Measurements from ENCODE around the gene TMEM238. TPM values are rescaled to one million over a fixed set of nuclear protein-coding genes. Genes with fewer than 3 reads are reported as not detected.

Gene TMEM238
- total and polyA plus RNA-seq, 5 donors from 2014 or later: 0.42 to 15.9 (median 1.1) TPM

DNA sequence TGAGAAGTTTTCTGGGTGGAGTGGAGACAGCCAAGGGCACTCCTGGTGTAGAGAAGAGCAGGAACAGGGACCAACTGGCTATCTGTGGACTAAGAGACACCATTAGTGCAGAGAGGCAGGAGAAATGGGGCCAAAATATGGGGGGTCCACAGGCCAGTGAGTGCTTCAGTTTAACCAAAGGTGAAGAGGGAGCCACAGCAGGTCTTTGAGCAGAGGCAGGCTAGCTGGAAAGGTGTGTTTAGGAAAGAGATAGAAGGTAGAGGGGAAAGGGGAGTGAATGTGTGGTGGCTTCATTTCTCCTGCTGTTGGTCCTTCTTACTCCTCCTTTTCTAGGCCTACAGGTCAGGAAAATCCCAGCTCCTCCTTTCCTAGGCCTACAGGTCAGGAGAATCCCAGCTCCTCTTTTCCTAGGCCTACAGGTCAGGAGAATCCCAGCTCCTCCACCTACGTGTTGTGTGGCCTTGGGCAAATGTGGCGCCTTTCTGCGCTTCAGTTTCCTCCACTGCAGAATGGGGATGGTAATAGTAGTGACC, 1.5 kb downstream of the TMEM238 start:
- Mint-ChIP-seq H3K27me3 (no peaks in the 10 kb centered on the region), H3K4me1 (peaks cover 0 to 50% (median 20%) of the 10 kb centered on the region in 4 donors), H3K4me3 (peak overlapping the region; percentile 86 to 90 (median 88)), H3K27ac (peak overlapping the region in 2 of 3 donors; percentile 26 to 56), H3K36me3 (peaks cover 15% of the 10 kb centered on the region), H3K9me3 (peaks cover 0 to 2% (median 0%) of the 10 kb centered on the region in 7 donors)
- no peaks in the 10 kb centered on the region for H3K27me3 ChIP-seq (ENCODE audit: control insufficient read depth, insufficient read depth, low read length)
- H3K4me1 ChIP-seq (ENCODE audit: control insufficient read depth, insufficient read depth, low read length, poor library complexity, severe bottlenecking): peaks cover 38% of the 10 kb centered on the region
- DNase-seq: no peak
- H3K9me3 ChIP-seq (ENCODE audit: control insufficient read depth in 2 of 2, low read length in 2 of 2): no peaks in the 10 kb centered on the region
- no peak for ATAC-seq (ENCODE audit: low read depth in 2 of 2)
- H3K36me3 ChIP-seq (ENCODE audit: control insufficient read depth, insufficient read depth, low read length): peaks cover 8% of the 10 kb centered on the region
- H3K27ac ChIP-seq (ENCODE audit: insufficient read depth, low read length, poor library complexity, severe bottlenecking): peak overlapping the region; percentile 23
- no peak overlapping the region for H3K4me3 ChIP-seq (ENCODE audit: low read depth, low read length)

DNA sequence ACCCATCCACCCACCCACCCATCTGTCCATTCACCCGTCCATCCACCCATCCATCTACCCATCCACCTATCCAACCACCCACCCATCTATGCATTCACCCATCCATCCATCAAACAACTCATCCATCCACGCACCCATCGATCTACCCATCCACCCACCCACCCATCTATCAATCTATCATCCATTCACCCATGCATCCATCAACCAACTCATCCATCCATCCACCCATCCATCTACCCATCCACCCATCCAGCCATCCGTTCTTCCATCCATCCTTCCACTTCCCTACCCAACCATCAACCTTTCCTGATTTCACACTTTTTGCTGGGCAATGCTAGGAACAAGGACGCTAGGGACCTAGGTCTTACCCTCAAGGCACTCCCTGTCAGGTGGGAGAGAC, 2.1 kb downstream of the TMEM238 start:
- Histone ChIP-seq H3K36me3 (ENCODE audit: control insufficient read depth, insufficient read depth, low read length) (peaks cover 3% of the 10 kb centered on the region), H3K9me3 (ENCODE audit: control insufficient read depth in 2 of 2, low read length in 2 of 2) (no peaks in the 10 kb centered on the region), H3K27ac (ENCODE audit: insufficient read depth, low read length, poor library complexity, severe bottlenecking) (no peak overlapping the region), H3K4me1 (ENCODE audit: control insufficient read depth, insufficient read depth, low read length, poor library complexity, severe bottlenecking) (peaks cover 33% of the 10 kb centered on the region), H3K27me3 (ENCODE audit: control insufficient read depth, insufficient read depth, low read length) (no peaks in the 10 kb centered on the region), H3K4me3 (ENCODE audit: low read depth, low read length) (no peak overlapping the region)
- ATAC-seq (ENCODE audit: low read depth in 2 of 2) (no peak), DNase-seq (no peak)
- peak overlapping the region in 2 of 3 donors; percentile 26 to 56 for H3K27ac Mint-ChIP-seq
- H3K9me3 Mint-ChIP-seq: peaks cover 0 to 2% (median 0%) of the 10 kb centered on the region in 7 donors
- H3K36me3 Mint-ChIP-seq: peaks cover 15% of the 10 kb centered on the region
- H3K4me3 Mint-ChIP-seq: peak overlapping the region; percentile 27 to 89 (median 87)
- H3K27me3 Mint-ChIP-seq: no peaks in the 10 kb centered on the region
- peaks cover 0 to 44% (median 17%) of the 10 kb centered on the region in 4 donors for H3K4me1 Mint-ChIP-seq

DNA sequence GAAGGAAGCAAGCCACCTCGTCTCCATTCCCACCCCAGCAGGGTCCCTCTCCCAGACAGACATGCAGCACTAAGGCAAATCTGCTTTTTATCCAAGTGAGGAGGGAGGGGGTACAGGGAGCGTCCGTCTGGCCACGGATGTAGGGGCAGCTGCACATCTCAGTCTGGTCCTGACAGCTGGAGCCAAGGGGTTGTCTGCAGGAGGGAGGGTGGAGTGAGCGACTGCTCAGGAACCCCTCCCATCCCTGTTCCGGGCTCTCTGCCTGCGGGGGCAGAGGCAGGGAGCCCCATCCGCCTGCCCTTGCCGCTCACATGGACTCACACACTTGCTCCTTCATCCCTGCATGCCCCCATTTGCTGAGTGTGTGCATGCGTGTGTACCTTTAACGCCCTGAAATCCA, 4.9 kb downstream of the TMEM238 start:
- Histone ChIP-seq H3K4me3 (ENCODE audit: low read depth, low read length) (no peak overlapping the region), H3K27me3 (ENCODE audit: control insufficient read depth, insufficient read depth, low read length) (no peaks in the 10 kb centered on the region), H3K4me1 (ENCODE audit: control insufficient read depth, insufficient read depth, low read length, poor library complexity, severe bottlenecking) (peaks cover 14% of the 10 kb centered on the region), H3K36me3 (ENCODE audit: control insufficient read depth, insufficient read depth, low read length) (no peaks in the 10 kb centered on the region), H3K9me3 (ENCODE audit: control insufficient read depth in 2 of 2, low read length in 2 of 2) (no peaks in the 10 kb centered on the region), H3K27ac (ENCODE audit: insufficient read depth, low read length, poor library complexity, severe bottlenecking) (no peak overlapping the region)
- H3K4me1 Mint-ChIP-seq: peaks cover 0 to 22% (median 7%) of the 10 kb centered on the region in 4 donors
- peaks cover 9% of the 10 kb centered on the region for H3K27me3 Mint-ChIP-seq
- DNase-seq (no peak), ATAC-seq (ENCODE audit: low read depth in 2 of 2) (no peak)
- peaks cover 3% of the 10 kb centered on the region for H3K36me3 Mint-ChIP-seq
- H3K4me3 Mint-ChIP-seq: peak overlapping the region in 2 of 4 donors; percentile 54 to 80
- no peak overlapping the region for H3K27ac Mint-ChIP-seq
- H3K9me3 Mint-ChIP-seq: peaks cover 0 to 2% (median 0%) of the 10 kb centered on the region in 7 donors

DNA sequence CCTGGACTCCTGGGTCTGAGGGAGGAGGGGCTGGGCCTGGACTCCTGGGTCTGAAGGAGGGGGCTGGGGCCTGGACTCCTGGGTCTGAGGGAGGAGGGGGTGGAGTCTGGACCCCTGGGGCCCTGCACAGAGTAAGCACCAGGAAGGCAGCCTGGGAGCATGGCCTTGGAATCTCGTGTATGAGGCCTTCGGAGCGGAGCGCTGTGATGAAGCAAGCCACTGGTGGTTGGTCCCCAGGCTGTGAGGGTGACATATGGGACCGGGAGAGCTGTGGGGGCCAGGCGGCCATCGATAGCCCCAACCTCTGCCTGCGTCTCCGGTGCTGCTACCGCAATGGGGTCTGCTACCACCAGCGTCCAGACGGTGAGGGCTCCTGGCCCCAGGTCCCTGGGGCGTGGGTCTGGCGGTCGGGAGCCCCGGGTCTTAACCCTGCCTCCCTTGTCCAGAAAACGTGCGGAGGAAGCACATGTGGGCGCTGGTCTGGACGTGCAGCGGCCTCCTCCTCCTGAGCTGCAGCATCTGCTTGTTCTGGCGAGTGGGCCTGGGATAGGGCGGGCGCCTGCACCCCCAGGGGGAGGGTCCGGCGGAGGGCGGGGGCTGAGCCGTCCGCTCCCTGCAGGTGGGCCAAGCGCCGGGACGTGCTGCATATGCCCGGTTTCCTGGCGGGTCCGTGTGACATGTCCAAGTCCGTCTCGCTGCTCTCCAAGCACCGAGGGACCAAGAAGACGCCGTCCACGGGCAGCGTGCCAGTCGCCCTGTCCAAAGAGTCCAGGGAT, 6.5 kb downstream of the TMEM238 start:
- Histone ChIP-seq H3K36me3 (ENCODE audit: control insufficient read depth, insufficient read depth, low read length) (no peaks in the 10 kb centered on the region), H3K4me1 (ENCODE audit: control insufficient read depth, insufficient read depth, low read length, poor library complexity, severe bottlenecking) (peaks cover 4% of the 10 kb centered on the region), H3K4me3 (ENCODE audit: low read depth, low read length) (no peak overlapping the region), H3K9me3 (ENCODE audit: control insufficient read depth in 2 of 2, low read length in 2 of 2) (no peaks in the 10 kb centered on the region), H3K27ac (ENCODE audit: insufficient read depth, low read length, poor library complexity, severe bottlenecking) (no peak overlapping the region), H3K27me3 (ENCODE audit: control insufficient read depth, insufficient read depth, low read length) (no peaks in the 10 kb centered on the region)
- Mint-ChIP-seq H3K27ac (no peak overlapping the region), H3K36me3 (peaks cover 3% of the 10 kb centered on the region), H3K4me1 (peaks cover 0 to 17% (median 10%) of the 10 kb centered on the region in 4 donors), H3K9me3 (peaks cover 0 to 2% (median 0%) of the 10 kb centered on the region in 7 donors), H3K27me3 (peaks cover 15% of the 10 kb centered on the region), H3K4me3 (no peak overlapping the region)
- DNase-seq (no peak), ATAC-seq (ENCODE audit: low read depth in 2 of 2) (no peak)

DNA sequence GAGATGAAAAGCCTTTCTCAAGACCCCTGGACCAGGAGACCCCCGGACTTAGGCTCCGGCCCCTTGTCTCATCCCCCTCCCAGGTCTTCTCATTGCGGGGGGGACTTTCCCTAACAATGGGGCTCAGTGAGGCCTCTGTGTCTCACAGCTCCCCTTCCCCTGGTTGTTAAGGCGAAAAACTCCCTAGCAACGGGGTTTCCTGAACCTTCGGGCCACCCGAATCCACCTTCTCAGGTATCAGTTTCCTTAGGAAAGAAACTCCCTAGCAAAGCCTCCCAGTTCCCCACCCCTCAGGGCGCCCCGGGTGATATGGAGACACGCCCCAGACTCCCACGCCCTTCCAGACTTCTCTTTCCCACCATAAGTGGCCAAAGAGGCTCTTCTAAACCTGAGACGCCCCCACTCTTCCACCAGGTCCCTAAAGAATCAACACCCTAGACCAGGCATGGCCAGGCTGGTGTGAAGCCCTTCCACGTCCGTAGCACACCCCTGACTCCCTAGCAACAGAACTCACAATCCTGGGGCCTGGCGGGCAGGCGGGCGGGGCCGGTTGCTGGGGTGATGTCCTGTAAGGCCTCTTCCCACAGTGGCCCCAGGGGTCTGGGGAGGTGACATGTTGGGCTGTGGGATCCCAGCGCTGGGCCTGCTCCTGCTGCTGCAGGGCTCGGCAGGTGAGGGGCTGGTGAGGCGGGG, 7.7 kb downstream of the TMEM238 start, which contains the start of gene TMEM190:
Gene TMEM190 (plus strand): TSS at position 586 of the 693 bp plus-strand sequence. CDS start 28 bp downstream, at position 614.
- H3K27ac Mint-ChIP-seq: peak within 1 kb of the TSS in 1 of 3 donors; percentile 76
- Histone ChIP-seq H3K9me3 (ENCODE audit: control insufficient read depth in 2 of 2, low read length in 2 of 2) (no peaks in the 10 kb centered on the region), H3K27me3 (ENCODE audit: control insufficient read depth, insufficient read depth, low read length) (peaks cover 3% of the 10 kb centered on the region), H3K27ac (ENCODE audit: insufficient read depth, low read length, poor library complexity, severe bottlenecking) (no peak within 1 kb of the TSS), H3K36me3 (ENCODE audit: control insufficient read depth, insufficient read depth, low read length) (no peaks in the 10 kb centered on the region), H3K4me3 (ENCODE audit: low read depth, low read length) (no peak within 1 kb of the TSS), H3K4me1 (ENCODE audit: control insufficient read depth, insufficient read depth, low read length, poor library complexity, severe bottlenecking) (no peaks in the 10 kb centered on the region)
- no peaks in the 10 kb centered on the region for H3K36me3 Mint-ChIP-seq
- H3K9me3 Mint-ChIP-seq: peaks cover 0 to 4% (median 0%) of the 10 kb centered on the region in 7 donors
- no peak within 1 kb of the TSS for H3K4me3 Mint-ChIP-seq
- ATAC-seq (ENCODE audit: low read depth in 2 of 2) (no peak), DNase-seq (no peak)
- peaks cover 0 to 9% (median 5%) of the 10 kb centered on the region in 4 donors for H3K4me1 Mint-ChIP-seq
- H3K27me3 Mint-ChIP-seq: peaks cover 26% of the 10 kb centered on the region

DNA sequence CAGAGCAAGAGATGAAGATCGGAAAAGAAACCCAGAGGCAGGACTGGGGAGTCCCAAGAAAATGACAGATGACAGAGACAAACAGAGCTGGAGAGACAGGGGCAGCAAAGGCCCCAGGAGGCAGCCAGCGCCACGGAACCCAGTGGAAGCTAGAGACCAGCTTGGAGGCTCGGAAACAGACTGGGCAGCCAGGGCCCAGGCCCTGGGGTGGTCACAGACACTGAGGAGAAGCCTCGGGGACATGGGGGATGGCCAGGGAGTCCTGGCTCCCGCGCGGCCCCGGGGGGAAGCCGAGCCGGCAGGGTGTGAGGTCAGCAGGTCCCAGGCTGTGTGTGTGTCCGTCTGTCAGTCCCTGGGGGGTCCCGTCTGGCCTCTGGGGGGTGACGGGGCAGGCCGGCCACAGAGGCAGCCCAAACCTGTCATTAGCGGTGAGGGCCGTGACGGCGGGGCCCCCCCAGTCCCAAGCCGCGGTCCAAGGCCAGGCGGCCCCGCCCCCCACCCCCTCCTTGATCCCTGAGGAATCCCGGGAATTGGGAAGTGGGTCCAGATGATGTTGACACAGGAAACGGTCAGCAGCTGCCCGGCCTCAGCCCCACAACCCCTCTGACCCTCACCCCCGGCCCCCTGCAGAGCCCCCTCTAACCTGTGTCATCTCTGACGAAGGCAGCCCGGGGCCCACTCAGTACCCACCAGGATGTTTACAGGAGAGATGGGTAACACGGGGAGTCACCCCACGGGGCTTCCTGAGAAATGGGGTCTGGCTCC, 9.9 kb downstream of the TMEM238 start:
- Histone ChIP-seq H3K4me1 (ENCODE audit: control insufficient read depth, insufficient read depth, low read length, poor library complexity, severe bottlenecking) (peaks cover 9% of the 10 kb centered on the region), H3K27me3 (ENCODE audit: control insufficient read depth, insufficient read depth, low read length) (peaks cover 8% of the 10 kb centered on the region), H3K36me3 (ENCODE audit: control insufficient read depth, insufficient read depth, low read length) (no peaks in the 10 kb centered on the region), H3K4me3 (ENCODE audit: low read depth, low read length) (no peak overlapping the region), H3K27ac (ENCODE audit: insufficient read depth, low read length, poor library complexity, severe bottlenecking) (no peak overlapping the region), H3K9me3 (ENCODE audit: control insufficient read depth in 2 of 2, low read length in 2 of 2) (no peaks in the 10 kb centered on the region)
- H3K4me3 Mint-ChIP-seq: no peak overlapping the region
- DNase-seq (no peak), ATAC-seq (ENCODE audit: low read depth in 2 of 2) (no peak)
- peaks cover 0 to 14% (median 7%) of the 10 kb centered on the region in 4 donors for H3K4me1 Mint-ChIP-seq
- H3K36me3 Mint-ChIP-seq: no peaks in the 10 kb centered on the region
- H3K27me3 Mint-ChIP-seq: peaks cover 42% of the 10 kb centered on the region
- H3K27ac Mint-ChIP-seq: no peak overlapping the region
- peaks cover 0 to 7% (median 0%) of the 10 kb centered on the region in 7 donors for H3K9me3 Mint-ChIP-seq

DNA sequence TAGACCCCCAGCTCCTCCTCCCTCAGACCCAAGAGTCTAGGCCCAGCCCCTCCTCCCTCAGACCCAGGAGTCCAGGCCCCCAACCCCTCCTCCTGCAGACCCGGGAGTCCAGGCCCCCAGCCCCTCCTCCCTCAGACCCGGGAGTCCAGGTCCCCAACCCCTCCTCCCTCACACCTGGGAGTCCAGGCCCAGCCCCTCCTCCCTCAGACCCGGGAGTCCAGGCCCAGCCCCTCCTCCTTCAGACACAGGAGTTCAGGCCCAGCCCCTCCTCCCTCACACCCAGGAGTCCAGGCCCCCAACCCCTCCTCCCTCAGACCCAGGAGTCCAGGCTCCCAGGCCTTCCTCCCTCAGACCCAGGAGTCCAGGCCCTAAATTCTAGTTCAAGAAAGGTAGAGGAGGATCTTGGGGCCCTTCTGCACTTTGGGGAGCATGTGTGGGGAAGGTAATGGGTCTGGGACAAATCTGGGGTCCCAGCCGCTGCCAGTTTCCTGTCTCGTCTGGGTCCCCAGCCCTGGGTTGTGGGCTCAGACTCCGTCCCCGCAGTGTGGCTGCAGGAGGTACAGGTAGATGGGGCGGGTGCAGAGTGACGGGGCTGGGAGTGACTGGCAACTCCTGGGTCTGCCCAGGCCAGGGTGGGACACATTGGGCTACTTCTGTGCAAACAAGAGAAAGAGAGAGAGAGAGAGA, 10.6 kb downstream of the TMEM238 start:
- H3K9me3 ChIP-seq (ENCODE audit: control insufficient read depth in 2 of 2, low read length in 2 of 2): no peaks in the 10 kb centered on the region
- H3K9me3 Mint-ChIP-seq: peaks cover 0 to 7% (median 0%) of the 10 kb centered on the region in 7 donors
- peaks cover 0 to 14% (median 7%) of the 10 kb centered on the region in 4 donors for H3K4me1 Mint-ChIP-seq
- no peak overlapping the region for H3K27ac Mint-ChIP-seq
- H3K4me3 ChIP-seq (ENCODE audit: low read depth, low read length): no peak overlapping the region
- no peak overlapping the region for H3K4me3 Mint-ChIP-seq
- H3K27me3 Mint-ChIP-seq: peaks cover 47% of the 10 kb centered on the region
- peaks cover 8% of the 10 kb centered on the region for H3K27me3 ChIP-seq (ENCODE audit: control insufficient read depth, insufficient read depth, low read length)
- no peak overlapping the region for H3K27ac ChIP-seq (ENCODE audit: insufficient read depth, low read length, poor library complexity, severe bottlenecking)
- no peaks in the 10 kb centered on the region for H3K36me3 Mint-ChIP-seq
- no peak for DNase-seq
- H3K36me3 ChIP-seq (ENCODE audit: control insufficient read depth, insufficient read depth, low read length): no peaks in the 10 kb centered on the region
- peaks cover 13% of the 10 kb centered on the region for H3K4me1 ChIP-seq (ENCODE audit: control insufficient read depth, insufficient read depth, low read length, poor library complexity, severe bottlenecking)
- no peak for ATAC-seq (ENCODE audit: low read depth in 2 of 2)
